HG03575 (cell line): ENCODE data around the gene PLCB4.

Experiments used
- ATAC-seq: cut with Tn5 transposase; IDR thresholded peaks from one replicate; pipeline ENCODE4 v1.9.1; 2021; ENCODE audit not compliant: unreplicated experiment, insufficient number of reproducible peaks, low FRiP score; ENCODE audit errors: extremely low read depth

The PLCB4 gene

DNA sequence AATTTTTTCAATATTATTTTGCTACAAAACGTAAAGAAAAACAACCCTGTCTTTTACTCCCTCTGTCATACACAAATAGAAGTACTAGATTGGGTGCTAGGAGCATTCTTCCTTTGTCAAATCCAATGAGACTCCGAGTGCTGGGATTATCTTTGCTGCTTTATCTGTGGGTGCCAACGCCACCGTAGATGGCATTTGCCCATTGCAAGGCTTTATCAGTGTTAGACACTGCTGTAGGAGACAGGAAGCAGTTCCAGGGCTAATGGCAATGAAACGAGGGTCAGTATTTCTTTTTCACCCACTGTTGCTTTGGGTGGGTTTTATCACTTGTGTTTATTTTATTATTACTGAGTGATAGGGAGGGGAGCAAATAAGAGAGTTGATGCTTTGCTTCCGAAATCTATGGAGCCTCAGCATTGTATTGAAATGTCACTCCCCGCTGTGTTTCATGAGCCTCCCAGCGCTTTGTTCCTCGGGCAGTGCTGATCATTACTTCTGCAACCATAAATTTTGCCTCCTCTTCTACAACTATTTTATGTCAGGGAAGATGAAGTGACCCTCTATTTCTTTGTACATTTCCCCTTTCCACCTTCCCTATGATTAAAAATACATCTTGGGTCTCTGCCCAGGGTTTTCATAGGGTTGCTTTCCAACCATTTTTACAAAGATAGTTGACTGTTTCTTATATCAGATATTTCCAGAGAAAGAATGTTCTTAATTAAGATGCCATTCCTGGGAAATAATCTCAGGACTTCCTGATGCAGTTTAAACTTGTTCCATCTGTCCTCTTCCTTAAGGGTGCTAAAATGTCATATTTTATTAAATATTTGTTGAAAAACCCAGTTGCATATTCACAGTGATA is 358.8 kb downstream of the PLCB4 start:
- no peak for ATAC-seq

- no peak for ATAC-seq
These were observed 359.4 kb downstream of the PLCB4 start for GRCh38 chr20:9428292-9428607.

- ATAC-seq, result no peak
These were observed 370.9 kb downstream of the PLCB4 start for GRCh38 chr20:9439806-9440205.

DNA sequence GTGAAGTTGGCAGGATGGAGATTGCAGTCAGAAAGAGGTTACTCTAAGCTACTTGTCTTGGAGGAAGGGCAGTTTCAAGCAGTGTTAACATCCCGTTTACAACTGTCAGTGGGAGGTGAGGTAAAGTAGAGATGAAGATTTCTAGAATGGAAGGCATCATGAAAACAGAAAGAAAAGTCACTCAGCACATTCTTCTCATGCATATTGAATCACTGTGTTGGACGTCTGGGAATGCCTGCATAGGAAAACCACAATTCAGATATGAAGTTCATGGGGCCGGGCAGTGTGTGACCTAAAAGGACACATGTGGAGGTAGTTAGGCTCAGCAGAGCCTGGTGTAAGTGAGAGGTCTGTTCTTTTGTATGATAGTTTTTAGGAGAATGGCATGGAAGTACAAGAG is 372.0 kb downstream of the PLCB4 start:
- no peak for ATAC-seq

GRCh38 chr20:9441948-9442347 is 373.1 kb downstream of the PLCB4 start:
- no peak for ATAC-seq

DNA sequence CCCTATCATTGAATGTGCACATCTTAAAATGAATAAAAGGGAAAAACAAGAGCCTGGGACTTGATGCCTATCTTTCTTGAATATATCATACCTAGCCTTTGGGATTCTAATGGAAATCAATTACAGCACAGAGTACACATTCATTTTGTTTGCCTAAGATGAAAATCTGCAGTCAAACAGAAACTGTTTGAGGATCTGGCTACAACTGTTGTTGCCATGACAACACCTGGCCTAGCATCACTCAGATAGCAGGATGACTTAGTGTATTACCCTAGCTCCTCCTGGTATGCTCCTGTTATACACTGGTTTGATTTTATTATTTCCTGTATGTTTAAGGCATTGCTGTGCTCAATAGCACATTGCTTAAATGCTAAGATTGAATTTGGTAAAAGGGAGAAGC is 374.0 kb downstream of the PLCB4 start:
- ATAC-seq, result no peak

DNA sequence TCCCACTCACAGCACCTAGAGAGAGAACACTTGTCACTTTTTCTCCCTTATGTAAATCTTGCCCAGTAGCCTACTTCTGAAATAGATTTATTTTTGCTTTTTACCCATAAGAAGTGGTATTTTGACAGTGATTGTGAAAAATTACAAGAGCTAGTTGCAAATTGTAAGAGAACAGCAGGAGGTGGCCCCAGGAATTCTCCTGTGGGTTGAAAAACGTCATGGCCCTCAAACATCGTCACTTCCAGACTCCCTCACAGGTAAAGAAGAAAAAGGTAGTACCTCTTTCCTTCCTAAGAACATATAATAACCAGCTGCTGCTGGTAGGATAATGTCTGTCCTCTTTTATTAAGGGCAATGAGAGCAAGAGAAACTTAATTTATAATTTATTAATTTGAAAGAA is 376.0 kb downstream of the PLCB4 start:
- ATAC-seq, result no peak

GRCh38 chr20:9447182-9447581 is 378.3 kb downstream of the PLCB4 start:
- no peak for ATAC-seq

DNA sequence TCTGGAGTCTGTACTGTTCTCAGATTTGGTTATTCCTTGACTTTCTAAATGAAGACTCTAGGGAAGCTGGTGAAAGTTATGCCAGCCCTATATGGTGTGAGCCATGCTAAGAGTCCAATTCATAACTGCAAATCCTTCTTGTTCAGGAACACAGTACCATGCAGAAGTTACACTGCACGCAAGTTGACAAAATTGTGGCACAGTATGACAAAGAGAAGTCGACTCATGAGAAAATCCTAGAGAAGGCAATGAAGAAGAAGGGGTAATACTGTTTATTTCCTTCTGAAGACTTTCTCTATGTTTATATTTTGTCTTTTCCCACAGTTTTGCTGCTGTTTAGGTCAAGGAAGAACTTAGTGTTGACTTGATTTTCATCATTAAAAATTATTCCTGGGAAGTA is 384.3 kb downstream of the PLCB4 start:
- no peak for ATAC-seq

DNA sequence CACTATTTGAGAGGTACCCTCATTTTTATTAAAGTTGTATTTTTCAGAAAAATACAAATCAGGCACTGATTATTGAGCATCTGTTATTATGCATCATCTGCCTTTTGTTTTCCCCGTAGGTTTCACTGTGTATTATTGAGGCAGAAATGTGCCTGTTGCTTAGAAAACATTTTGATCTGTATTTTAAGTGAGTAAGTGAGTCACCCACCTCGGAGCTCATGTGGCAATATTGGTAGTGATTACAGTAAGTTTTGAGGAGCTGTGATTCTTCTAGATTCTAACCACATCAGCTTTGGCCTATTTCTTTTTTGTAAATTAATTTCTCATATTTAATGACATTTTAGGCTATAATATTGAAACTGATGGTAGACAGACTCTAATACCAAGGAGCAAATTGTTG is 385.9 kb downstream of the PLCB4 start:
- no peak for ATAC-seq

GRCh38 chr20:9457136-9457535 is 388.2 kb downstream of the PLCB4 start:
- no peak for ATAC-seq

- no peak for ATAC-seq
These were observed 389.4 kb downstream of the PLCB4 start for GRCh38 chr20:9458138-9458796.

DNA sequence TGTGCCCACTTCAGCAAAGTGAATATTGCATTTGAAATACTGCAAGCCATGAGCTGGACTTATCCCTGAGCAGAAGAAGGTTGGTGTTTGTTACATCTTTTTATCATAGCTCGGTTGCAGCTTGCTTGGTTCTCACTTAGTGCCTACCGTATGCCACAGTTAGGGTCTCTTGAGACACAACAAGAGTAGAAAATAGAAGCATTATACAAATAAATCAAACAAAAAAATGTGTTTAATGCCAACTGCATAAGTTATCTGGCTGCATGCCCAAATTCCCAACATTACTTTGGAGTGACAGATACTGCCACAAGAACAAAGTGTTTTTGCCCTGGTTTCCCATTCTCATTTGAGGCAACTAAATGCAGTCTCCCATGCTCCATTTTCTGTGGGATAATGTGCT is 391.6 kb downstream of the PLCB4 start:
- ATAC-seq, result no peak

- no peak for ATAC-seq
These were observed 399.1 kb downstream of the PLCB4 start for GRCh38 chr20:9467995-9468394.

DNA sequence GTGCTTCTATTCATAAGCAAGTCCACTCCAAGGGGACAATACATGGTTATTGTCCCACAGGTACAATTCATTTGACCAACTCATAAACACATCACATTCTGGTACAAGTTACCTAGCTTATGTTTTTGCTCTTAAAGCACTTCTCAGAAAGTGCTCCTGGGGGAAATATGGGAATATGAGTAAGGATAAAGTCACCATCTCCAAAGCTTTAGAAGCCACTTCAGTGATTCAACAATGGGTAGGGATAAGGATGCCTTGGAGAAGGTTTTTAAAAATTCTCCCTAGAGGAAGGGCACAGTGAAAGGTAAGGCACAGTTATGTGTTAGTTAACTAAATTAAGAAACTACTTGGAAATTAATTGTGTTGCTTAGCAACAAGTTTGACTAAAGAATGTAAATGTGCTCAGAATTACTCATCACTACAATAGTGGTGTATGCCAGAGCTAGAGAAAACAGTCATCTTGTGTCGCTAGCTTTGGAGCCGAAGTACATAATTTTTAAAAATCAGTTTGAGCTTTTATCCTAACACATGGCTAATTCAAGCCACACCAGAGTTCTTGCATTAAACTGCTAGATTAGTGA is 406.0 kb downstream of the PLCB4 start:
- ATAC-seq, result no peak

GRCh38 chr20:9475456-9475855 is 406.6 kb downstream of the PLCB4 start:
- ATAC-seq, result no peak

GRCh38 chr20:9476174-9476573 is 407.3 kb downstream of the PLCB4 start:
- no peak for ATAC-seq

GRCh38 chr20:9476637-9477036 is 407.8 kb downstream of the PLCB4 start:
- ATAC-seq, result no peak

GRCh38 chr20:9478771-9479170 is 409.9 kb downstream of the PLCB4 start:
- no peak for ATAC-seq

GRCh38 chr20:9480066-9480465 is 411.2 kb downstream of the PLCB4 start:
- no peak for ATAC-seq
